SIG-M5 treated with dmso at 0.1 percent for 504 hours (cell line): ENCODE measurements around the gene TUBD1.
"Not testable (repeated sequence)": the region's sequence is repeated elsewhere in the genome, so short reads cannot be mapped to it uniquely, and the experiment has no call there.

Source experiments
- DNase-seq: peaks from one replicate; lab custom pipeline; 2025; ENCODE audit not compliant: unreplicated experiment; lab: John Stamatoyannopoulos, UW

The TUBD1 gene

DNA sequence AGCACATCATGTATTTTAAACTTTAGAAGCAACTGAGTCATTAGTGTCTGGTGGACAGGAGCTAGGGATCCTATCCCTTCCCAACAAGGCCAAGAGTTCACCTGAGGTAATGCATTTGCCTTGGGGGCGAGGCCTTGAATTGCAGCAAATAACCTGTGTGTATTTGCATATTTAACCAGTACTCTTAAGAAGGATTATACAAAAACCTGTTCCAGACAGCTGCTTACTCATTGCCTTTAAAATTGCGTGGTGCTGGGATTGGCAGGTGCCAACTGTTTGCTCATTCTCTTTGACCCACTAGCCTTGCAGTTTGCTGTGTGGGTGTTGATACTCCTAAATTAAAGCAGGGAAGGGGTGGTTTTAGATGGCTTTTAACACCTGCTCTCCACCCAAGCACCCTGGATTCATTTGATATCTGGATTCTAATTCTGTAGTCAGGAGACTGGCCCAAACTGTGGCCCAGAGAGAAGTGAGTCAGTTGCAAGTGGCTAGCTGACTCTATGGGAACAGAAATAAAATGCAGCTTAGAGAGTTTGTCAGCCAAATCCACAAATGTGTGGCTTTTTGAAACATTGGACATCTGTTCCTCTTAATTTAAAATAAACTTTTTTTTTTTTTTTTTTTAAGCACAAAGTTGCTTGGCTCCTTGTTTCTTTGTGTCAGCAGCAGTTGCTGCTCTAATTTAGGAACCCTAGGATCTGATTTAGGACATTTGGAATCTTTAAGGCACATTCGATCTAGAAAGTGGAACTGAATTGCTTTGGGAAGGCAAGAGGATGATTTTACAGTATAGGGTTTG is 46.9 kb downstream of the TUBD1 start:
- DNase-seq = peak; percentile 100

DNA sequence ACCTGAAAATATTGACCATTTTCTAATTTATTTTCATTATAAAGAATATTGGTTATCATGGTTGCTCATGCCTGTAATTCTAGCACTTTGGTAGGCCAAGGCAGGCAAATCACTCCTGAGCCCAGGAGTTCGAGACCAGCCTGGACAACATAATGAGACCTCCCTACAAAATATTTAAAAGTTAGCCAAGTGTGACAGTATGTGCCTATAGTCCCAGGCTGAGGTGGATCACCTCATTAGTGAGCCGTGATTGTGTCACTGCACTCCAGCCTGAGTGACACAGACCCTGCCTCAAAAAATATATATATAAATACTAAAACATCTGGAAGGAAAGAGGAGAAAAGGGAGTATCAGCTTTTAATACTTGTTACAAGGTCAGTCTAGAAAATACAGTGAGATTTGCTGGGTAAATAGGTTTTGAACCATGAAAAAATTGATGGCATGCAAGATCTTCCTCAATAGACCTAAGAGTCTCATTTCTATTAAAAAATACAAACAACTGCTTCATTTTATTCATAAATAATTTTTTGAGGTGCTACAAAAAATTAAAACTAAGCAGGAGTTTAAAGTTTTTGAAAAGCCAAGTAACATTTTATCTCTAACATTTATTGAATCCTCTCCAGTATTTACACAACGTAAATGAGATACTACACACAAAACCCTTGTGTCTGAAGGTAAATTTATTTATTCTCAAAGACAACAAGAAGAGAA is 47.7 kb downstream of the TUBD1 start:
- peak; percentile 95 for DNase-seq

DNA sequence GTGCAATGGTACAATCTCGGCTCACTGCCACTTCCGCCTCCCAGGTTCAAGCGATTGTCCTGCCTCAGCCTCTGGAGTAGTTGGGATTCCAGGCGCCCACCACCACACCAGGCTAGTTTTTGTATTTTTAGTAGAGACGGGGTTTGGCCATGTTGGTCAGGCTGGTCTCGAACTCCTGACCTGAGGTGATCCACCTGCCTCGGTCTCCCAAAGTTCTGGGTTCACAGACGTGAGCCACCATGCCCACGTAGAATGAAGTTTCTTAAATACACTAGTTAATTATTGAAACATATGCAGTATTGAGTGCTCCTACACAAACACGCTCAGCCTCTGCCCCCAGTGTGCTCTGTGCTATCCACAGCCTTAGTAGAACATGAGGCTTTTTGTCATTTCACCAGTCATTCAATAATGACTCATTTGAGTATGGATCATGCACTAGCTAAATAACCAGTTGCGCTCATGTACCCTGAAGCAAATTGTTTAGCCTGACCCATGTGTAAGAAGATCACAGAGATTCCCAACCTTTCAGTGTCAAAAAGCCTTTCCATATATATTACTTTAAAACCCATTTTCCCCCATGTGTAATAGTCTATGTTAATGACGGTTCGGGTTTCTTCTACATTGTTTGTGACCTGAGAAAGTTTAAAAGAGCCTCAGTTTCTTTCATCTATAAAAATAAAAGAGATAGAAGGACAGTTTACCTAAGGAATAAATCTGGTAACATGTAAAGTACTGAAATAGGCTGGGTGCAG is 49.7 kb downstream of the TUBD1 start:
- peak; percentile 99 for DNase-seq

DNA sequence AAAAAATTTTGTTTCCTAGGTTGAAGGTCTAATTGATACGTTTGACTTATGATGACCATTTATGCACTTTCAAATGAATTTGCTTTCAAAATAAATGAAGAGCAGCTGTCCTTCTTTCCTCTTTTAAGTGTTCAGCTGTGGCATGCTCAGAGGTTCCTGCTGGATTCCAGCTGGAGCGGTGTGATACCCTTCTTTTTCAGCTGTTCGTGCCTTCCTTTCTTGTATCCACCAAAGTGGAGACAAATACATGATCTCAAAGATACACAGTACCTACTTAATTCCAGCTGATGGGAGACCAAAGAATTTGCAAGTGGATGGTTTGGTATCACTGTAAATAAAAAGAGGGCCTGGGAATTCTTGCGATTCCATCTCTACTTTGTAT is 50.9 kb downstream of the TUBD1 start:
- DNase-seq = not testable (repeated sequence)

DNA sequence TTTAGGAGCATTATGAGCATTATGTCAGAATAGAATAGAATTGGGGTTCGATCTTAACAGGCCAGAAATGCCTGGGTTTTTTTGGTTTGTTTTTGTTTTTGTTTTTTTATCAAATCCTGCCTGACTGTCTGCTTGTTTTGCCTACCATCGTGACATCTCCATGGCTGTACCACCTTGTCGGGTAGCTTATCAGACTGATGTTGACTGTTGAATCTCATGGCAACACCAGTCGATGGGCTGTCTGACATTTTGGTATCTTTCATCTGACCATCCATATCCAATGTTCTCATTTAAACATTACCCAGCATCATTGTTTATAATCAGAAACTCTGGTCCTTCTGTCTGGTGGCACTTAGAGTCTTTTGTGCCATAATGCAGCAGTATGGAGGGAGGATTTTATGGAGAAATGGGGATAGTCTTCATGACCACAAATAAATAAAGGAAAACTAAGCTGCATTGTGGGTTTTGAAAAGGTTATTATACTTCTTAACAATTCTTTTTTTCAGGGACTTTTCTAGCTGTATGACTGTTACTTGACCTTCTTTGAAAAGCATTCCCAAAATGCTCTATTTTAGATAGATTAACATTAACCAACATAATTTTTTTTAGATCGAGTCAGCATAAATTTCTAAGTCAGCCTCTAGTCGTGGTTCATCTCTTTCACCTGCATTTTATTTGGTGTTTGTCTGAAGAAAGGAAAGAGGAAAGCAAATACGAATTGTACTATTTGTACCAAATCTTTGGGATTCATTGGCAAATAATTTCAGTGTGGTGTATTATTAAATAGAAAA is 51.5 kb downstream of the TUBD1 start:
- peak; percentile 77 for DNase-seq

DNA sequence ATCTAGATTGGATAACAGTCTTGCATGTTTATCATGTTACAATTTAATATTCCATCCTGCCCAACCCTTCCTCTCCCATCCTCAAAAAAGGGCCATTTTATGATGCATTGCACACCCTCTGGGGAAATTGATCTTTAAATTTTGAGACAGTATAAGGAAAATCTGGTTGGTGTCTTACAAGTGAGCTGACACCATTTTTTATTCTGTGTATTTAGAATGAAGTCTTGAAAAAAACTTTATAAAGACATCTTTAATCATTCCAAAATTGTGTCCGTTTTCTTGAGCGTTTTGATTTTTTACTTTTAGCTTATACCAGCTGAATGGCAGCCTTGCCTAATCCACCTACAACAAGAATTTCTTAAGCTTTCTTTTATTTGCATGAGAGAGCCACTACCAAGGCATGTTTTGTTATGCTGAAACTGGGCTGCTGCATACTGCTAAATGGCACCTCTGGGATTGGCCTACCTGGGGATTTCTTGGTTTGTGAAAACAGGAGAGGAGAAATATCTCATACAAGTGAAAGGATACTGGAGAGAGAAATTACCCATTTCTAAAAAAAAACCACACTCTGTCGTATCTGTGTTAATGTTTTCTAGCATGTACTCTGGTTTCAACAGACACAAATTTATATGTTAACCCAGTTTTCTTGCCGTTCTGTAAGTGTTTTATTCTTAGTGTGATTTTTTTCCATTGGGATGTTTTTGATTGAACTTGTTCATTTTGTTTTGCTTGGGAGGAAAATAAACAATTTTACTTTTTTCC is 52.2 kb downstream of the TUBD1 start:
- peak; percentile 82 for DNase-seq

DNA sequence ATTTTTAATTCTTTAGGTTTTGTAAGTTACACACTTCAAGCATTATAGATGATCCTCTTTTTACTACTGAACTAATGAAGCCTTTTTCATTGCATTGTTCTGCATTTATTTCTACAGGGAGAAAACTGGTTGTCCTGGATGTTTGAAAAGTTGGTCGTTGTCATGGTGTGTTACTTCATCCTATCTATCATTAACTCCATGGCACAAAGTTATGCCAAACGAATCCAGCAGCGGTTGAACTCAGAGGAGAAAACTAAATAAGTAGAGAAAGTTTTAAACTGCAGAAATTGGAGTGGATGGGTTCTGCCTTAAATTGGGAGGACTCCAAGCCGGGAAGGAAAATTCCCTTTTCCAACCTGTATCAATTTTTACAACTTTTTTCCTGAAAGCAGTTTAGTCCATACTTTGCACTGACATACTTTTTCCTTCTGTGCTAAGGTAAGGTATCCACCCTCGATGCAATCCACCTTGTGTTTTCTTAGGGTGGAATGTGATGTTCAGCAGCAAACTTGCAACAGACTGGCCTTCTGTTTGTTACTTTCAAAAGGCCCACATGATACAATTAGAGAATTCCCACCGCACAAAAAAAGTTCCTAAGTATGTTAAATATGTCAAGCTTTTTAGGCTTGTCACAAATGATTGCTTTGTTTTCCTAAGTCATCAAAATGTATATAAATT is 53.0 kb downstream of the TUBD1 start:
- peak; percentile 90 for DNase-seq

DNA sequence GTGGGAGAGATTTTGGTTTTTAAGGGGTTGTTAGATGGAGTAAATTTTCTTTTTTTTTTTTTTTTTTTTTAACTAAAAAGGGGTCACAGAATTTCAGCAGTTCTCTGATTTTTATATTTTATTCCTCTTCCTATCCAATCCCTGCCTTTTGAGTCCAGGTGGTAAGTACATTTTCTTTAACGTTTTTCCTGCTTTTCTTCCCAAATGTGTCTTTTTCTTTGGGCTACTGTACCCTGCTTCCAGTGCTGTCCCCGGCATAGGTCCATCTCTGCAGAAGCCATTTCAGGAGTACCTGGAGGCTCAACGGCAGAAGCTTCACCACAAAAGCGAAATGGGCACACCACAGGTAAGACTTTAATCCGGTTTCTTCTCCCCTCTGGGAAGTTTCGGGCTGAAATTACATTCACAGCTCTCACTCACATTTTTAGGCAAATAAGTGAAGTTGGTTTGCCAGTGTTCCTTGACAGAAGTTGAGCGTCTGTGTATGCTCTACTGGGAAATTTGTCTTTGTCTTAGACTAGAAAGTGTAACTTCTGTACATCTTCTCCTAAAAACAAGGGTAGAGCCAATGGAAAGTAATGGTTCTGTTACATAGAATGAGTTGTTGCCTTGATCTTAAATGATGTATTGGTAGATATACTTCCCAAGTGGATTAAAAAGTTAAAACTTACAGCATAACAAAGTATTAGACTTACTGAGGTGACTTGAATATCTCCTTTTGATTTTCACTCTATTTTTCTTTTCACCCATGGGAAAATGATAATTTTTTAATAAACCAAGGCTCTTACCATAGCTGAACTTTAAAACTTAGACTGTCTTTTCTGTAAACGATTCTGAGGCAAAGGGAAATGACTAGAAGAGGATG is 54.5 kb downstream of the TUBD1 start:
- peak; percentile 91 for DNase-seq

DNA sequence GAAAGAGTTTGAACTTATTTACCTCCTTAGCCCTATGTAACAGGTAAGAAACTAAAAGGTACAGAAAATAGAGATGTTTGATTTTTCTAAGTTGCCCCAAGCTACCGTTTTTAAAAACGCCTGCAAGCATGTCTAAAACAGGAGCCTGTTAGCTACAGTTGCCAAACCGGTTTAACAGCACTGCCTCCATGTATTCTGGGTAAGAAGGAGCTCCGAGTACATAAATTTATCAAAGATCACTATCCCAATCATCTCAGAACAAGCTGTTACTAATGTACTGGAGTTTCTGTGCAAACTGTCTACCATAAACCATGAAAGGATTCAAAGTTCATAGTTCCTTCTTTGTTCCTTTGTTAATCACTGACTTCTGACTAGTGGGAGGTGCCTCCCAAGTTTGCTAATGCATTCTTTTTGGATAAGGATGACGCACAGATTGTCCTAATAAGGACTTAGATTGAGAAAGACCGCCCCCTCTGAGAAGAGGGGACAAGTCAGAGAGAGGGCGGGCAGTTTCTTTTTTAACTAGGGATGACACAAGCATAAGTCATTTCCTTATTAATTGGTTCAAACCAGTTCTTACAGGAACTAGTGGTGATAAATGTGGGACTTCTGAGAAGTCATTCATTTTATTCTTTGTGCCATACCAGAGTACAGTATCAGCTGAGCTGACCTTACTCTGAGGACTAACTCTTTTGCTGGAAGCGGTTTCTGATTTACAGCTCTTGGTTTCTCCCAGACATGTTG is 55.3 kb downstream of the TUBD1 start:
- DNase-seq = peak; percentile 100

DNA sequence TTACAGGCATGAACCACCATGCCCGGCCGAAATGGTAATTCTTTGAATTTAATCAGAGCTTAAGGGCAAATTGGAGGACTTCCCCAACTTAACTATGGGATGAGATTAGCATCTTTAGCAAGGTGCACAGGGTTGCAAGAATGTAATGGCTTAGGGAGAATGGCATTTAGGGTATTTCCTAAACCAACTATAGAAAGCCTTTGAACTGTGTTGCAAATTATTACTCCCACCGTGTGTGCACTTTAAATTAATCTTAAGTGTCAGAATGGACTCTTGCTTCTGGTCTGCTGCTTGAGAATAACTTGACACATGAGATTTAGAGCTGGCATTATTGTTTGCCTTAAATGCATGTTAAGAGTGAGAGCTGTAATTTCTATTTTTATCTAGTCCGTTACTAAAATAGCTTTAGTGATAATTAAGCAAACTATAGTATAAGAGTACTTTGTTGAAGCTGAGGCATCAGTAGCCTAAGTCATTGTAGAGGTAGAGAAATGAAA is 59.8 kb downstream of the TUBD1 start:
- peak; percentile 73 for DNase-seq

DNA sequence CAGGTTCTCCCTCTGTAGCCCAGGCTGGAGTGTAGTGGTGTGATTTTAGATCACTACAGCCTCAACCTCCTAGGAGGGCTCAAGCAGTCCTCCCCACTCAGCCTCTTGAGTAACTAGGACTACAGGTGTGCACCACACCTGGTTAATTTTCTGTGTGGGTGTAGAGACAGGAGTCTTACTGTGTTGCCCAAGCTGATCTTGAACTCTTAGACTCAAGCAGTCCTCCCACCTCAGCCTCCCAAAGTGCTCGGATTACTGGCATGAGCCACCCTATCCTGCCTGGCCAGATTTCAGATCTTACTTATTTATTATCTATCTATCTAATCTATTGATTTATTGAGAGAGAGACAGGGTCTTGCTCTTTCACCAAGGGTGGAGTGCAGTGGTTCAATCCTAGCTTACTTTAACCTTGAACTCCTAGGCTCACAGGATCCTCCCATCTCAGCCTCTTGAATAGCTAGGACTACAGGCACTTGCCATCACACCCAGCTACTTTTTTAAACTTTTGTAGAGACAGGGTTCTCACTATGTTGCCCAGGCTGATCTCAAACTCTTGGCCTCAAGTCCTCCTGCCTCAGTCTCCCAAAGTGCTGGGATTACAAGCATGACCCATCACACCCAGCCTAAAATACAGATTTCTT is 61.8 kb downstream of the TUBD1 start:
- DNase-seq = no peak

DNA sequence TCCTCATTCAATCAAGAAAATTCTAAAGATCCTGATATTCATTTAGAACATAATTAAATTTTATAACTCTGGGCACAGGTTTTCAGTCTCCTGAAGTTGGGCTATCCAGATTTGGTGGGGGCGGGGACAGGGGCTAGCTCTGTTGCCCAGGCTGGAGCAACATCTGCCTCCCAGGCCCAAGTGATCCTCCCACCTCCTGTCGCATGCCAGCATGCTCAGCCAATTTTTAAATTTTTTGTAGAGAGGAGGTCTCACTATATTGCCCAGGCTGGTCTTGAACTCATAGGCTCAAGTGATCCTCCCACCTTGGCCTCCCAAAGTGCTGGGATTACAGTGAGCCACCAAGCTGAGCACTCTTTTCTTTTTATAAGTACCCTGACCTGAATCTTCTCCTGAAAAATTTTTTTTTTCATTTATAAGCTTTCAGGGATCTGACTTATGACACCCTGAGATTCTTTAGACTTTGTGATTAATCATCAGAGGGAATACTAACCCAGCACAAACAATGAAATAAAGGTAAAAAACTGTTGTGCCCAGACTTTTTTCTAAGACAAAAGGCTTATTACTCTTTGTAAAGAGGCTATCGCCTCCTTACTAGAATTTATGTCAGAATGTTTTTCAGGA is 62.6 kb downstream of the TUBD1 start:
- DNase-seq = no peak

DNA sequence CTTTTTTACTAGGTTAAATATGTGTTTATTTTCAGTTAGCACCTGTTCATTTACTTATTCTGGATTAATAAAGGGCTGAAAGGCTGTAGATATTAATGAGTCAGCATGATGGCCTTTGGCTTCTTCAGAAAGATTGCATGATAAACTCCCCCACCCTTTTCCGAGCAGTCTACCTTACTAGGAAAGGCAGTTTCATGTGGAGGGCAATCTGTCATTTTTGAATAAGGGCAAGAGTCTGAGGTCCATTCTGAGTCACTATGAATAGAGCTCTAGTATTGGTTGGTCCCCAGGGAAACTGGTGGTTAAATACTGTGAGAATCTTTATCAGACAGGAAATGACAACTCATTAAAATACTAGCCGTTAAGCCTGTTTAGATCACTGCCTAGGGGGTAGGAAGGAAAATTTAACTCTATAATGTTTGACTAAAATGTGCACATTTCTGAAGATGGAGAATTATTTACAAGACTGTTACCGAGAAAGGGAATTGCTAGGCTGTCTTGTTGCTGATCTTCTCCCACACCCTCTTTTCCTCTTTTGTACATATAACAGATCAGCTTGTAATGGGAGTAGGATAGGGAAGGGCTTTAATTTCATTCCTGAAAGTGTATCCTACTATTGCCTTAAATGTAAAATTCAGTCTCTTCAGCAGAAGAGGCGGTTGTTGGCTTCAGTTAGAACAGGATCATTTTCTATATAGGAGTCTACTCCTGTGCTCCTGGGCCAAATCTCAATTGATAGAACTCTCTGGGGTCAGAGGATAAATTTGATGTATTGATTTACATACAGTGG is 63.3 kb downstream of the TUBD1 start:
- DNase-seq = peak; percentile 95

DNA sequence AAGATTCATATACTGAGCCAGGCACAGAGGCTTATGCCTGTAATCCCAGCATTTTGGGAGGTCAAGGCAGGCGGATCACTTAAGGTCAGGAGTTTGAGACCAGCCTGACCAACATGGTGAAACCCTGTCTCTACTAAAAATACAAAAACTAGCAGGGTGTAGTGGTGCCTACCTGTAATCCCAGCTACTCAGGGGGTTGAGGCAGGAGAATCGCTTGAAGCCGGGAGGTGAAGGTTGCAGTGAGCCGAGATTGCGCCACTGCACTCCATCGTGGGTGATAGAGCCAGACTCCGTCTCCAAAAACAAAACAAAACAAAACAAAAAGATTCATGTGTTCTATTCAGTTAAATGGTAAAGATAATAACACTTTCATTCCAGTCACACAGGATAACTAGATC is 63.9 kb downstream of the TUBD1 start:
- DNase-seq = not testable (repeated sequence)

DNA sequence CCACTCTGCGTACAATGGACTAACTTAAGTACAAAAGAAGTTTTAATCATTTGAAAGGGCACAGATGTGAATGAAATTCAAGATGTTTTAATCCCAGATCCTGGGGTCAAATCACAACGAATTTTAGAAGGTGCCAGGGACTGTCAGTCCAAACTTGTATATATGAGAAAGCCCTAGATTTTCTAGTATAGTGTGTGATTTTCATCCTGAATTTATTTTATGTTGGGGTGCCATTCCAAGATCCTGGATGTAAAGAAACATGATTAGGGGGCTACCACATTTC is 64.3 kb downstream of the TUBD1 start:
- DNase-seq = no peak

DNA sequence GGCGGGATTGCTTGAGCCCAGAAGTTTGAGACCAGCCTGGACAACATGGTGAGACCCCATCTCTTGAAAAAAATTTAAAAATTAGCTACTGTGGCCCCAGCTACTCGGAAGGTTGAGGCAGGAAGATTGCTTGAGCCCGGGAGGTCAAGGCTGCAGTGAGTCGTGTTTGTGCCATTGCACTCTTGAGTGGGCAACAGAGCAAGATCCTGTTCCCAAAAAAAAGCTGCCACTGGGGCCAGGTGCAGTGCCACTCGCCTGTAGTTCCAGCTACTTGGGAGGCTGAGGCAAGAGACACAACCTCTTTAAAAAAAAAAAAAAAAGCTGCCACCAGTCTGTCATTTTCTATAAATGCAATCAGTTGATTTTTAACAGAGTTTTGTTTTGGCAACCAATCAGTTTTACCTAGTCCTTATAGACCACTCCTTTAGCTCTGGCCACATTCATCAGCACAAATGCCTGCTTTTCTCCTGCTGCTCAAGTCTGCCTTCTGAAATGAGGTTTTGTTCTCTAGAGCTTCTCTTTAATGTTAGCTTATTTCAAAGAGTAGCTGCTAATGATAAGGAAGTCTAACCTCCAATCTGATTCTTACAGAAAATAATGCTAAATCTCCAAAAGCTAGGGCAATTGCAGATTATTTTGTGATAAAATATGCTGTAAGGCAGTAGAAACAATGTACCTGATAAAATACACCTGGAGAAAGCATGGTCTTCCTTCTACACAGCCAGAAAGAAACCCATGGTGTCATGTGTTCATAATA is 64.8 kb downstream of the TUBD1 start:
- DNase-seq = no peak
